ENCODE results near the gene ZDHHC14.

The ZDHHC14 gene

DNA sequence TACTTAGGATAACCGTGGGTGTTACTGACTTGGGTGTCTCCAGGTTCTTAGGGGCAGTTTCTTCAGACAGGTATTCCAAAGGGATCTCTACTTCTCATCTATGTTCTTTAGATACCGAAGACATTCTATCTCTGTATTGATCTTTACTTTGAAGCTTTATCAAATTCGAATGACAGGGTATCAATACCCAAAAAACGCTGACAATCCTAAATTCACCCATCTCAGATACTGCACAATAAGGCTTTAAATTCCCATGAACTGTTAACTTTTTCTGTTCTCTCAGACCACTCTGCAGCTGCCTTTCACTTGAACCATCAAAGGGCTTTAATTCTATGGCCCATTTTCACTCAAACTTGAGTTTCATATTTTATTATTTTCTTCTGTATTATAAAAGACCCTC is 72.1 kb downstream of the ZDHHC14 start:
- Histone ChIP-seq H3K9me3 (ENCODE audit: insufficient read depth, low read length) (no peaks in the 10 kb centered on the region), H3K36me3 (ENCODE audit: insufficient read depth, insufficient read length, low read length) (no peaks in the 10 kb centered on the region), H3K4me3 (ENCODE audit: insufficient read length, low read depth) (no peak overlapping the region), H3K27me3 (ENCODE audit: insufficient read depth, insufficient read length) (no peaks in the 10 kb centered on the region), H3K4me1 (ENCODE audit: insufficient read depth, insufficient read length) (peaks cover 4% of the 10 kb centered on the region), H3K9ac (ENCODE audit: insufficient read length, low read depth) (no peak overlapping the region)
- no peak for DNase-seq (ENCODE audit: low read depth, low spot score)
- TF ChIP-seq SUZ12 (IDR thresholded peaks at IDR 0.05; ENCODE audit: extremely low read depth, insufficient read depth, insufficient read length) (no peak), YY1 (IDR thresholded peaks at IDR 0.05; ENCODE audit: insufficient read depth, insufficient read length) (no peak), ZNF274 (IDR thresholded peaks at IDR 0.05; ENCODE audit: low read depth, low read length) (no peak)

- no peak for DNase-seq (ENCODE audit: low read depth, low spot score)
- no peaks in the 10 kb centered on the region for H3K36me3 ChIP-seq (ENCODE audit: insufficient read depth, insufficient read length, low read length)
- H3K4me1 ChIP-seq (ENCODE audit: insufficient read depth, insufficient read length), result peaks cover 4% of the 10 kb centered on the region
- H3K9ac ChIP-seq (ENCODE audit: insufficient read length, low read depth), result no peak overlapping the region
- H3K27me3 ChIP-seq (ENCODE audit: insufficient read depth, insufficient read length), result no peaks in the 10 kb centered on the region
- no peak for TF ChIP-seq SUZ12 (IDR thresholded peaks at IDR 0.05; ENCODE audit: extremely low read depth, insufficient read depth, insufficient read length)
- TF ChIP-seq ZNF274 (IDR thresholded peaks at IDR 0.05; ENCODE audit: low read depth, low read length), result no peak
- TF ChIP-seq YY1 (IDR thresholded peaks at IDR 0.05; ENCODE audit: insufficient read depth, insufficient read length), result no peak
- no peaks in the 10 kb centered on the region for H3K9me3 ChIP-seq (ENCODE audit: insufficient read depth, low read length)
- no peak overlapping the region for H3K4me3 ChIP-seq (ENCODE audit: insufficient read length, low read depth)
Observed at GRCh38 chr6:157453978-157454377, 73.0 kb downstream of the ZDHHC14 start.

DNA sequence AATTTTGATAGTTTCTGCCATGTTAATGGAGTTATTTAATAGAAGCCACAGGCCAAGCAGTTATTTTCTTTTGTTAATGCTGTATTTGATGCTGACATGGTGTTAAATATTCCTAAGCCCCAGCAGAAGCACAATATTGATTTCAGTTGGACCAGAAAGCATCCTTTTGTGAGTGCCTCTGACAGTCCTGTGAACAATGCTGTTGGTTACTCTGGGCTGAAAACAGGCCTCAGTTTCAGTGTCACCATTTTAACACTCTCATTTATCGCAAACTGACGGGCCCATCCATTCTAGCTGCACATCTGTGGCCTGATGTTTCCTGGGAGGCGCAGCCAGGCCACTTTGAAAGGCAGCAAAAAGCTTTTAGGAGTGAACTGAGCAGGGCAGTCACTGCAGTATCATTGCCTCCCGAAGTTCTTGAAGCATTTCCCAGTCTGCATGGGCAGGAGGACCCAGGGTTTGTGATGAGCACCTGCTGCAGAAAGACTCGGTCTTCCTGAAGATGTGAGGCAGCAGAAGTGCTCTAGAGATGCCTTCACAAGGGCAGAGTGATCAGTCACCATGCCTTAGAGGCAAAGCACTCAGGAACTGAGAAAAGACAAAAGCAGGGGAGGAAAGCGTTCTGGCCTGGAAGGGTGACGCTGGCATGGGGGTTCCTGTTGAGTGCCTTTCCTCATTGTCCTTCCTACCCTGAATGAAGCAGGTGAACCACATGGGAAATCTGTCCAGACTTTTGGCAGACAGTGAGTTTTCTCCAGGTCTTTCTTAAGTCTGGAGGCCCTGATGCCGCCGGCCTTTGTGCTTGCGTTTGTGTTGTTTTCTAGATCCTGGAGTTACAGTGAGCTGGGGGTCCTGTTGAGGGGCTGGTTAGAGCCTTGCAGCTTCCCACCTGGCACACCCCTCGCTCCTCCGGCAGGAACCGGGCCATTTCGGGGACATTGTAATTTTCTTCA is 74.0 kb downstream of the ZDHHC14 start:
- Histone ChIP-seq H3K9me3 (ENCODE audit: insufficient read depth, low read length) (no peaks in the 10 kb centered on the region), H3K4me1 (ENCODE audit: insufficient read depth, insufficient read length) (peaks cover 4% of the 10 kb centered on the region), H3K36me3 (ENCODE audit: insufficient read depth, insufficient read length, low read length) (no peaks in the 10 kb centered on the region), H3K4me3 (ENCODE audit: insufficient read length, low read depth) (no peak overlapping the region), H3K9ac (ENCODE audit: insufficient read length, low read depth) (no peak overlapping the region), H3K27me3 (ENCODE audit: insufficient read depth, insufficient read length) (no peaks in the 10 kb centered on the region)
- TF ChIP-seq SUZ12 (IDR thresholded peaks at IDR 0.05; ENCODE audit: extremely low read depth, insufficient read depth, insufficient read length) (no peak), ZNF274 (IDR thresholded peaks at IDR 0.05; ENCODE audit: low read depth, low read length) (no peak), YY1 (IDR thresholded peaks at IDR 0.05; ENCODE audit: insufficient read depth, insufficient read length) (no peak)
- DNase-seq (ENCODE audit: low read depth, low spot score), result no peak

DNA sequence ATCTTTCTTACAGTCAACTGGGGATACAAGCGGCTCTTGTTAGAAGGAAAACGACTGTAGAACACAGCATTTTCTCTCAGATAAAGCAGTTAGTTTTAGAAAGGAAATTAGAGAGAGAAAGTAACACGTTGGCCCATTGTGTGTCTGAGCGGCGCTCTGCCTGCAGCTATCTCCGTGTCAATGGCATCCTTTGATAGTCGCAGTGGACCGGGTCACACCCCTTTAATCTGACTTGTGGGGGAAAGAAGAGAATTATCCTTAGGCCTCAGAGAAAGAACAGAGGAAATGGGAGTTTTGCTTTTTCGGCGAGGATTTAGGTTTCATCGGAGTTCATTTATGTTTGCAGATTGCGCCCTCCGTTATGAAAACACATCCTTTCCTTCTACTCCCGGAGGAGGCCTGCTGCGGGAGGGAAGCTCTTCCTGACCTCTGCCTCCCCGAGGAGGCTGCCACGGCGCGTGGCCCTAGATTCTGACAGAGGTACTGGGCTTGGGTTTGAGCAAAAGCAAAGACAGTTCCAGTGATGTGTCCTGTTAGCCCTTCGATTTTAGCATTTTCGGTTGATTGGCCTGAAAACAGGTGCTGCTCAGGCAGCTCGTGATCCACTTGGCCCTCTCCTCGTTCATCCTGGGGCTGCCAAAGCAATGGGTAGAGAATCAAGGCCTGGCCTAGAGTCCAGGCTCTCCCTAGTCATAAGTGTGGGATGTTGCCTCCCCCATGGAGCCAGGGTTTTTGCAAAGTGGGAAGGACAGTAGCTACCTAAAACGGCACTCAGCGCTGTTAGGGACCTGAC is 74.9 kb downstream of the ZDHHC14 start:
- DNase-seq (ENCODE audit: low read depth, low spot score), result no peak
- no peak for TF ChIP-seq YY1 (IDR thresholded peaks at IDR 0.05; ENCODE audit: insufficient read depth, insufficient read length)
- TF ChIP-seq SUZ12 (IDR thresholded peaks at IDR 0.05; ENCODE audit: extremely low read depth, insufficient read depth, insufficient read length), result no peak
- no peak for TF ChIP-seq ZNF274 (IDR thresholded peaks at IDR 0.05; ENCODE audit: low read depth, low read length)
- no peaks in the 10 kb centered on the region for H3K27me3 ChIP-seq (ENCODE audit: insufficient read depth, insufficient read length)
- no peak overlapping the region for H3K9ac ChIP-seq (ENCODE audit: insufficient read length, low read depth)
- H3K4me3 ChIP-seq (ENCODE audit: insufficient read length, low read depth), result no peak overlapping the region
- peaks cover 4% of the 10 kb centered on the region for H3K4me1 ChIP-seq (ENCODE audit: insufficient read depth, insufficient read length)
- H3K36me3 ChIP-seq (ENCODE audit: insufficient read depth, insufficient read length, low read length), result no peaks in the 10 kb centered on the region
- H3K9me3 ChIP-seq (ENCODE audit: insufficient read depth, low read length), result no peaks in the 10 kb centered on the region

DNA sequence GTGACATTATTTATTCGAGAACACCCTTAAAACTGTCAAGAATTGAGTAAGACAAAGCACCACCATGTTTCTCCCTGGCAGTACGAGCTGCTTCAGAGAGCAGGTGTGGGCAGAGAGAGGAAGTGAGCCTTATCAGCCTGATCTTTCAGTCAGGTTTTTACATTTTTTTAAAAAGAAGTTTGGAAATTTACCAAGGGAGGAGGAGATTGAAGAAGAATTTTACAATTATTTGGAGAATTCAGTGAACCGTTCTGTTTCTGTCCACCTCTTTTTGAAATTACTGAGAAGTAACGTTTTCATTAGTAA is 75.5 kb downstream of the ZDHHC14 start:
- H3K36me3 ChIP-seq (ENCODE audit: insufficient read depth, insufficient read length, low read length), result no peaks in the 10 kb centered on the region
- TF ChIP-seq ZNF274 (IDR thresholded peaks at IDR 0.05; ENCODE audit: low read depth, low read length) (no peak), YY1 (IDR thresholded peaks at IDR 0.05; ENCODE audit: insufficient read depth, insufficient read length) (no peak), SUZ12 (IDR thresholded peaks at IDR 0.05; ENCODE audit: extremely low read depth, insufficient read depth, insufficient read length) (no peak)
- no peak for DNase-seq (ENCODE audit: low read depth, low spot score)
- no peaks in the 10 kb centered on the region for H3K27me3 ChIP-seq (ENCODE audit: insufficient read depth, insufficient read length)
- no peak overlapping the region for H3K4me3 ChIP-seq (ENCODE audit: insufficient read length, low read depth)
- no peak overlapping the region for H3K9ac ChIP-seq (ENCODE audit: insufficient read length, low read depth)
- no peaks in the 10 kb centered on the region for H3K9me3 ChIP-seq (ENCODE audit: insufficient read depth, low read length)
- H3K4me1 ChIP-seq (ENCODE audit: insufficient read depth, insufficient read length), result peaks cover 6% of the 10 kb centered on the region

GRCh38 chr6:157457787-157458186 is 76.8 kb downstream of the ZDHHC14 start:
- Histone ChIP-seq H3K4me1 (ENCODE audit: insufficient read depth, insufficient read length) (peaks cover 6% of the 10 kb centered on the region), H3K27me3 (ENCODE audit: insufficient read depth, insufficient read length) (no peaks in the 10 kb centered on the region), H3K4me3 (ENCODE audit: insufficient read length, low read depth) (no peak overlapping the region), H3K9me3 (ENCODE audit: insufficient read depth, low read length) (no peaks in the 10 kb centered on the region), H3K9ac (ENCODE audit: insufficient read length, low read depth) (no peak overlapping the region), H3K36me3 (ENCODE audit: insufficient read depth, insufficient read length, low read length) (no peaks in the 10 kb centered on the region)
- no peak for DNase-seq (ENCODE audit: low read depth, low spot score)
- TF ChIP-seq YY1 (IDR thresholded peaks at IDR 0.05; ENCODE audit: insufficient read depth, insufficient read length) (no peak), ZNF274 (IDR thresholded peaks at IDR 0.05; ENCODE audit: low read depth, low read length) (no peak), SUZ12 (IDR thresholded peaks at IDR 0.05; ENCODE audit: extremely low read depth, insufficient read depth, insufficient read length) (no peak)

DNA sequence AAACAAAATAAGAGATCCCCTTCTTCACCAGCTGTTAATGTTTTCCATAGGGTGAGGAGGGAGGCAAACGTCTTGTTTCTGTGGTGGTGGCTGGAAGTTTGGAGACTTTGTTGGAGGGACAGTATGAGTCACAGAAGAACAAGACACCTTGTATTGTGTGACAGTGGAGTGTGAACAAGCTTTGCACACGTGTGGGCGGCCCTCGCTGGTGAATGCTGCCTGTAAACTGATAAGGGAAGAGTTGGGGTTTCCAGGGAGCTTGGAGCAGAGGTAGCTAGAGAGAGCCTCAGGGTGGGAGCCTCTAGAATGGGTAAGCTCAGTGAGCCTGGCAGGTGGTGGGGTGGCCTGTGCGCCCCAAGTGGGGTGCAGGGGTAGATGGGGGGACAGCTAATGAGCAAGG is 78.3 kb downstream of the ZDHHC14 start:
- peaks cover 6% of the 10 kb centered on the region for H3K4me1 ChIP-seq (ENCODE audit: insufficient read depth, insufficient read length)
- no peaks in the 10 kb centered on the region for H3K36me3 ChIP-seq (ENCODE audit: insufficient read depth, insufficient read length, low read length)
- no peak overlapping the region for H3K9ac ChIP-seq (ENCODE audit: insufficient read length, low read depth)
- H3K9me3 ChIP-seq (ENCODE audit: insufficient read depth, low read length), result no peaks in the 10 kb centered on the region
- H3K4me3 ChIP-seq (ENCODE audit: insufficient read length, low read depth), result no peak overlapping the region
- DNase-seq (ENCODE audit: low read depth, low spot score), result no peak
- TF ChIP-seq ZNF274 (IDR thresholded peaks at IDR 0.05; ENCODE audit: low read depth, low read length) (no peak), SUZ12 (IDR thresholded peaks at IDR 0.05; ENCODE audit: extremely low read depth, insufficient read depth, insufficient read length) (no peak), YY1 (IDR thresholded peaks at IDR 0.05; ENCODE audit: insufficient read depth, insufficient read length) (no peak)
- no peaks in the 10 kb centered on the region for H3K27me3 ChIP-seq (ENCODE audit: insufficient read depth, insufficient read length)
